ENCODE measurements around the gene FCGR2B.
"Not testable (repeated sequence)": the region's sequence is repeated elsewhere in the genome, so short reads cannot be mapped to it uniquely, and the experiment has no call there.

The FCGR2B gene

GRCh38 chr1:161676441-161676840 is 13.5 kb downstream of the FCGR2B start:
- no peak for TF ChIP-seq CTCF (conservative IDR thresholded peaks at IDR 0.05; ENCODE audit: low read depth, low read length)
- no peak overlapping the region for H3K4me3 ChIP-seq (ENCODE audit: low read length)
- DNase-seq (ENCODE audit: low read depth), result no peak

- no peak for TF ChIP-seq CTCF (conservative IDR thresholded peaks at IDR 0.05; ENCODE audit: low read depth, low read length)
- no peak for DNase-seq (ENCODE audit: low read depth)
Observed at GRCh38 chr1:161676958-161677689, 14.2 kb downstream of the FCGR2B start.

GRCh38 chr1:161678500-161678899 is 15.6 kb downstream of the FCGR2B start:
- TF ChIP-seq CTCF (conservative IDR thresholded peaks at IDR 0.05; ENCODE audit: low read depth, low read length), result no peak
- no peak overlapping the region for H3K4me3 ChIP-seq (ENCODE audit: low read length)
- DNase-seq (ENCODE audit: low read depth), result no peak

More at GRCh38 chr1:161676958-161677689, 14.2 kb downstream of the FCGR2B start:
- H3K4me3 ChIP-seq (ENCODE audit: low read length), result no peak overlapping the region

- H3K4me3 ChIP-seq (ENCODE audit: low read length), result no peak overlapping the region
- no peak for TF ChIP-seq CTCF (conservative IDR thresholded peaks at IDR 0.05; ENCODE audit: low read depth, low read length)
- no peak for DNase-seq (ENCODE audit: low read depth)
Observed at GRCh38 chr1:161681879-161682278, 18.9 kb downstream of the FCGR2B start.

- H3K4me3 ChIP-seq (ENCODE audit: low read length), result no peak overlapping the region
- DNase-seq (ENCODE audit: low read depth), result no peak
- no peak for TF ChIP-seq CTCF (conservative IDR thresholded peaks at IDR 0.05; ENCODE audit: low read depth, low read length)
Observed at GRCh38 chr1:161688946-161689345, 26.0 kb downstream of the FCGR2B start.

- no peak for TF ChIP-seq CTCF (conservative IDR thresholded peaks at IDR 0.05; ENCODE audit: low read depth, low read length)
Observed at GRCh38 chr1:161691846-161692245, 28.9 kb downstream of the FCGR2B start.

GRCh38 chr1:161693020-161693712 is 30.2 kb downstream of the FCGR2B start:
- not testable (repeated sequence) for H3K4me3 ChIP-seq (ENCODE audit: low read length); DNase-seq (ENCODE audit: low read depth)

More at GRCh38 chr1:161691846-161692245, 28.9 kb downstream of the FCGR2B start:
- H3K4me3 ChIP-seq (ENCODE audit: low read length), result no peak overlapping the region
- DNase-seq (ENCODE audit: low read depth), result no peak

GRCh38 chr1:161698302-161698701 is 35.4 kb downstream of the FCGR2B start:
- DNase-seq (ENCODE audit: low read depth); H3K4me3 ChIP-seq (ENCODE audit: low read length): not testable (repeated sequence)

Data from retinal pigment epithelial cell (primary cell).